Activated CD4-positive, alpha-beta T cell treated with anti-CD3 and anti-CD28 coated beads for 24 hours (primary cell): Measurements from ENCODE around the gene JAM2.
A peak's percentile ranks its signal among the peaks of the same experiment; 100 is the strongest.

Source experiments
- DNase-seq, 2 donors: peaks; one replicate each; pipeline ENCODE4 v3.0.0-alpha.2; 2020; ENCODE audit warnings: low read depth in 2 of 2

Gene JAM2

DNA sequence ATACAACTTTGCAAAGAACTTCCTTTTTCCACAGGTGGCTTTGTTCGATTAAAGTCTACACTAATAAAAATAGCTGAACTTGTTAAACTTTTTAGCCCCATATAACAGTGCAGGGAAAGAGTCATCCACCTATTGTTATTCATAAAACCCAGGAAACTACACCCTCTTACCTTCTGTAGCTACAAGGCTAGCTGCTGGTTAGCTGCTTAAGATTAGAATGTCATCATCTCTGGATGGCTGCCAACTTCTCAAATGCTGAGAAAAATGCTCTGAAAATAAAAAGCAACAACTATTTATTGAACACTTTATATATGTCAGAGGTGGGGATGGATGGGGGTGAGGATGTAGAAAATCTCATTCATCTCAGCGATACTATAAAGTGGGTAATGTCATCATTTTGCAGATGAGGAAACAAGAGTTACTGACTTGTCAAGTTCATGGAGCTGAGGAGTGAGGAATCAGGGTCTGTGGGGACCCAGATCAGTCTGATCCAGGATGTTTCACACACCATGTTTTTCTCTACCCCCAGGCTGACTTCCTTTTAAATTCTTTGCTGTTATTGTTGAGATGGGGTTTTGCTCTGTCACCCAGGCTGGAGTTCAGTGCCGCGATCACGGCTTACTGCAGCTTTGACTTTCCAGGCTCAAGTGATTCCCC lies 78.6 kb downstream of the JAM2 start:
- DNase-seq = no peak

DNA sequence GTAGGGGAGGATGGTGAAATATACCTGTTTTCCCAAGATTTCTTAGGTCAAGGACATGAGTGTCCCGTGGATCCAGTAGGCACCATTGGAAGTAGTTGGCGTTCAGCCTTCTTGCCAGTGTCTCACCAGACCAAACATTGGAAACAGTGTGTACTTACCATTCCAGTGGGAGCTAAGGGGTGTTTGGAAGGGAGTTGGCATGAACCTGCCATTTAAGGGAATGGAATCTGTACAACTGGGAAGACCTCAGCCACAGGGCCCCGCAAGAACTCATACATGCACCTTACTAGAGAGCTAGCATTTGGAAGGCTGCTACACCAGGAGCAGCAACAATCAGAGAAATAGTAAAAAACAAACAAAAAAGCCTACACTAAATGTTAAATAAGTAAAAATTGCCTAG lies 82.9 kb downstream of the JAM2 start:
- no peak for DNase-seq

DNA sequence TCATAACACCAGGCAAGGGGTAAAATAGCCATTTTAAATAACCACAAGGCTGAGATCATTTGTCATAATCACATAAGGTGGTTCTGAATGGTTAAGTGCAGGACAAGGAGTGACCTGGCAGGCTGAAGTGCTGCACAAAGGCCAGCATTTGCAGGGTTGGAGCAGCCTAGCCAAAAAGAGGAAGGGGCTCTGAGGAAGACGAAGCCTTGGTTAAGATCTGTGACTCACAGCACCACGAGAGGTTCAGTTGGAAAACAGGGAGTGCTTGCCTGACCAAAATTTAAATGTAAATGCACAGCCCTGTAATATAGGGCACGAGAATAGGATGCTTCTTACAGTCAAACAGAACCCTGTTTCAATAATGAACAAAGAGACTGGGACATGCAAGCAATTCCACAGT lies 83.6 kb downstream of the JAM2 start:
- DNase-seq = no peak

DNA sequence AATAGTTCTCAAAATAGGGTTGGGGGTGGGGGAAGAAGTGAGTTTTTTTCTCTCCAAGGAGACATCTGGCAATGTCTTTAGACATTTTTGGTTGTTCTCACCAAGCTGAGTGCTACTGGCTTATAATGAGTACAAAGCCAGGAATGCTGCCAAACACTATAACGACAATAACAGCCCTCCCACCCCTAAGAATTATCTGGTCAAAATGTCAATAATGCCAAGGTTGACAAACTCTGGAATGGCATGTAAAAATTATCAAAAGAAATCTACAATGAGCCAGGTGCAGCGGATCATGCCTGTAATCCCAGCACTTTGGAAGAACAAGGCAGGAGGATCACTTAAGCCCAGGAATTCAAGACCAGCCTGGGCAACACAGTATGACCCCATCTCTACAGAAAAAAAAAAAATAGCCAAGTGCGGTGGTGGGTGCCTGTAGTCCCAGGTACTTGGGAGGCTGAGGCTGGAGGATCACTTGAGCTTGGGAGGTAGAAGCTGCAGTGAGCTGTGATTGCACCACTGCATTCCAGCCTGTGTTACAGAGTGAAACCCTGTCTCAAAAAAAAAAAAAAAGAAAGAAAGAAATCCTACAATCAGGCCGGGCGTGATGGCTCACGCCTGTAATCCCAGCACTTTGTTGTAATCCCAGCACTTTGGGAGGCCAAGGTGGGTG lies 93.2 kb downstream of the JAM2 start:
- DNase-seq = no peak

DNA sequence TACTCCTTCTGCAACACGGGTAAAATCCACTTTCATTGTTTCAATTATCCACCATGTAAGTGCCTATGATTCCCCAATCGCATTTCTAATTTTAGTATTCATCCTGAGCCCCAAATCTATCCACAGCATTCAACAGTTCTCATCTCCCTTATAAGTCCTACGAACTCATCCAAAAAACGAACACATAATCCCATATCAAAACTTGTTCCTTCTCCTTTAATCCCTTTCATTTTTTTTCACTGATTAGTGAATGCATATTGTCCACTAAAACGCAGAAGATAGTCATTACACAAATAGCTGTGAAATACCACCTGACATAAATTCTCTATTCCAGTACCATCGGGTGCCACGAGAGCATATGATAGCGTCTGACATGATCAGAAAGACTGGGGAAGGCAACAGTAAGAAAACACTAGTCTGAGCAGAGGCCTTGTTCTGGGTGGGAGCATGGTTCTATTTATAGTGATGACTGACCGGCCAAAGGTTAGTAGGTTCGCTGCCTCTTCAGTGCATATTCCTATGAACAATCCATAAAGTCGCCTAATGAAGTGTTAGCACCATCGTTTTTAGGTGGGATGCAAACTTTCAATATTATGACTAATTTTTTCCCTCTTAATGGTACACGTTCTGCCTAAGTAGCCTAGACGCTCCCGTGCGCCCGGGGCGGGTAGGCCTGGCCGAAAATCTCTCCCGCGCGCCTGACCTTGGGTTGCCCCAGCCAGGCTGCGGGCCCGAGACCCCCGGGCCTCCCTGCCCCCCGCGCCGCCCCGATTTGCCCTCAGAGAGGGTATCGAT lies 95.0 kb downstream of the JAM2 start:
- peak; percentile 20 to 23 for DNase-seq

DNA sequence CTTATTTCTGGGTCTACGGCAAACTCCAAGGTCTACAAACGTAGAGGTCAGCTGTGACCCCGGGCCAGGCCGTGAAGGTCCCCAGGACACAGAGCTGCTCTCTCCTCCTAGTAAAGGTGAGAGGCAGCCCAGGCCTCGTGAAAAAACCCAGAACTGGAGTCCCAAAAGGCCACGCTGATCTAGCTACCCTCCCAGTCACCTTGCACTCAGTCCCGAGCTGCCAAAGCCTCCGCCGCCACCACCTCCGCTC lies 95.5 kb downstream of the JAM2 start:
- no peak for DNase-seq

DNA sequence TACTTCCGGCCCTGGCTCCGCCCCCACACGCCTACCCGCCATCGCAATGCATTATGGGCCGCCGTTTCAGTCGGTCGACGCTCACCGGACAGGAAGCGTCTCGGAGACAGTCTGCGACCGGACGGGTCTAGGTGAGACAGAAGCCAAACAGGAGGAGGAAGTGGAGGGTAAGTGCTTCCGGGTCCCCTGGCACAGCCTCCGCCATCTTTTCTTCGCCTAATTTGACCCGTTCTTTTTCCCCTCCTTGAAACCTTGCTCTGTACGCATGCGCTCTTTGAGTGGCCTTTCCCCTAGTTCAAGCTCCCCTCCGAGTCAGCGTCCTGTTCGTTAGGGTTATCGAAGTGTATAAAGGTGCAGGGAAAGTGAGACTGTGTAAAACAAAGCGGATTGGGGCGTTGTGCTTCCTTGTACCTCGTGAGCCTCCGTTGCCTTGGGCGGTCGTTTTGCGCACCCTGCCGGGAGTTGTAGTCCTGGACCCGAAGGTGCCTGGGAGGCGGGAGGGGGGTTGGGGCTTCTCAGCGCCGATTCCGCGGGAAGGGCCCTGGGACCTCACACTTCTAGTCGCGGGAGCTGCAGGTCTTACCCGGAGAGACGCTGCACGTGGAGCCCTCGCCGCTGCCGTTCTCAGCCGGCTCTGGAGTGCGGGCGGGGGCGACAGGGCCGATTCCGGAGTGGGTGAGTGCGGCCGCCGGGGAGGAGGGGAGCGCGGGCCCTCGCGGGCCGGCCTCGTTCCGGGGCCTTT lies 96.0 kb downstream of the JAM2 start, which contains the start of the genes ATP5PF and GABPA:
Gene ATP5PF, minus strand, starts transcription at position 1 of the 742 bp plus-strand sequence. CDS start 5,110 bp downstream, outside the sequence.
Gene GABPA, plus strand, starts transcription at position 69 of the 742 bp plus-strand sequence. CDS start 6,627 bp downstream, outside the sequence.
- peak; percentile 95 to 98 for DNase-seq

DNA sequence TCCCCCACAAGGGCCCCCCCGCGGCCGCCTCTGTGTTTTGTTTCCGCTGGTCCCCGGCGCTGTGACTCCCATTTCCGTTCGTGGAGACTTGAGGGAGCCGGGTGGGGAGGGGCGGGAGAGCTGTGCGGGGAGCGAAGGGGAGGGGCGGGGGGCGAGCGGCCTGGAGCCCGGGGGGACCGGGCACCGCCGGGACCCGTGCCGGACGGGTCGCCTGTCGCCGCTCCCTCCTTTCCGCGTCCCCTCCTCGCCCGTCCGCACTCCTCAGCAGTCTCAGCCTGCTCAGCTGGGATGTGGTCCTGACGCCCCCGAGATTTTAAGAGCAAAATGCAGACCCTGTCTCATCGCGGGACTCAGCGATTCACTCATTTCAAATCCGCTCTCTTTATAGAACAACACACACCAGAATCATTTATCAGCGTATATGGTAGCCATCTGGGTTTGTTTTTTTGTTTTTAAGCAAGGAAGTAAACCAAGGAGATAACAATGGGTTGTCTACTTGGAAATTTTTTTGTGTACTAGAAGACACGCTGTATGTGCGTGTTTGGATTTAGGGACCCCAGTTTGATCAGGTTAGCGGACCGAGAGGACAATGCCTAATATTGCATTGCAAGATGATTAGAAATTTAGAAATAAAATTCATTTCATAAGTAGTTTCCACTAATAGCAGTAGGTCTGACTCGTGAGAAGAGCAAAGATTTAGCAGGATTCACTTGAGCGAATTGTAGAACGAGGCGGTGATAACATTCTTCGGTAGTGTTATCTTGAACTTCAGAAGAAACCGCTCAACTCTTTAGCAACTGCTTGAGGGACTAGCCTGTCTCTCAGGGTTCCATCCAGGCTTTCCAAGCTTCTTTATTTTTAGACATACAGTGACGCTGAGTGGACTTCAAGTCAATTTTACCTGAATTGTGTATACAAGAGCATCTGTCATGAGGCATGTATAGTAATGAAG lies 96.9 kb downstream of the JAM2 start:
- peak; percentile 67 to 73 for DNase-seq

DNA sequence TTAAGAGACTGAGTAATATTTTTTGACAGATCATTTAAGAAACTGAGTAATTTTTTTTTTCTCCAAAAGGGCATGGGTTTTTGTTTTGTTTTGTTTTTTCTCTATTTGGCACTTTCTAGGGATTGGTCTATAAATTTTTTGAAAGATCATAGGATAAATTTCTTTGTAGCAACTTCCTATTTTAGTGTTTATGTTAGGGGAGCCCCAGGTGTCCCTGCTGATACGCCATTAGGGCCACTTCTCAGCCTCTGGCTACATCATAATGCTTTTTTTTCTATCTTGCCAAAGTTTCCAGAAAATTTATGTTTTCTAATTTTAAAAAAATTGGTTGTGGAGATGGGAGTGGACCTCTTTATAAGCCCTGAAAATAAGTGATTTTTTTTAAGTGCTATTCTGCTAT lies 98.4 kb downstream of the JAM2 start:
- DNase-seq = no peak

DNA sequence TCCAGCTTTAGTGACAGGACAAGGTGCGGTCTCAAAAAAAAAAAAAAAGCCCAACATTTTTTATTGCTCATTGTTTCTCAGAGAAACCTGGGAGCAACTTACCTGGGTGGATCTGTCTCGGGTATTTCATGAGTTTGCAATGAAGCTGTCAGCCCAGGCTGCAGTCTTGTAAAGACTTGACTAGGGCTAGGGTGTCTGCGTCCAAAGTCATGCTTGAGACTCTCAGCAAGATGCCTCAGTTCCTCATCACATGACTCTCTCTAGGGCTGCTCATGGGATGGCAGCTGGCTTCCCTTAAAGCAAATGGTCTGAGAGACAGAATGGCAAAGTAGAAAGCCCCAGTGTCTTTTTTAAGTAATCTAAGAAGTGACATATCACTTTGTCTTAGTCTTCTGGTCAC lies 103.8 kb downstream of the JAM2 start:
- DNase-seq = no peak

DNA sequence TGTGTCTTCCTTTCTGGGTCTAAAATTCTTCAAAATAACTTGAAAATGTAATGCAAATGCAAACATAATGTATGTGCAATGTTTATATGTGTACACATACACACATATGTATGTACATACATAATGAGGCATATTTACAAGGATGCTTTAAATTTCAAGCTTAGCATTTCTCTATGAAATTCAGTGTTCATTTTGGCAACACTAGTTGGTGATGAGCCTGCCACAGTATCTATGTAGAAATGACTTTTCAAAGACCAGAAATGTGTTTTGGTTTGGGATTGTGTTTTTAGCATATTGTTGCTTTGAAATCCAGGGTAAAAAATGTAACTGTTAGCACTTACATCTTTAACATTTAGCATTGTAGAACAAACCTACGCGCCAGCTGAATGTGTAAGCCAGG lies 105.8 kb downstream of the JAM2 start:
- DNase-seq = no peak

DNA sequence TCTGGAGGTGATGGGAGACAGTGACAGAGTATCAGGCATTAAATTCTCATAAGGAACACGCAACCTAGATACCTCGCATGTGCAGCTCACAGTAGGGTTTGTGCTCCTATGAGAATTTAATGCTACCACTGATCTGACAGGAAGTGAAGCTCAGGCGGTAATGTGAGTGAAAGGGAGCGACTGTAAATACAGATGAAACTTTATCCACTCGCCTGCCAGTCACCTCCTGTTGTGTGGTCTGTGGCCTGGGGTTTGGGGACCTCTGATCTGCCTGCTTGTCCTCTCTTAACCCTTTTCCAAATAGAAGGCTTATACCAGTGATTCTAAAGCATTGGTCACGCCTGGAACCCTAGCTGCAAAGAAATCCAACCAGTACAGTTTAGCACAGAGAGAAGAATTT lies 111.0 kb downstream of the JAM2 start:
- no peak for DNase-seq

DNA sequence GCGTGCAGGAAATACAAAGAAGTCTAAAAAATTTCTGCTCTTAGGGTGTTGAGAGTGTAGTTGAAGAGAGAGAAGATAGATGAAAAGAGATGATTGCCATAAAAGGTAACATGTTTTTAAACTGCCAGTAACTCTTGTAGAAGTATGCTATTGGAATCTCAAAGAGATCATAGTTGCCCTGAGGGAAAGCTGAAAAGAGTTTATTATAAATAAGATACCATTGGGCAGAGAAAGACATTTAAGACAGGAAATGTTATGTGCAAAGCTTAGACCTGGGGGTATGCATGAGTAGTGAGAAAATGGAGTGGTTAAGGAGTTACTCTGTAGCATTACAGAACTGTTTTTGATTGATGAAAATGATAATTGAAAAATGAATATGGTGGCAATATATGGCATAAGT lies 113.4 kb downstream of the JAM2 start:
- DNase-seq = no peak

DNA sequence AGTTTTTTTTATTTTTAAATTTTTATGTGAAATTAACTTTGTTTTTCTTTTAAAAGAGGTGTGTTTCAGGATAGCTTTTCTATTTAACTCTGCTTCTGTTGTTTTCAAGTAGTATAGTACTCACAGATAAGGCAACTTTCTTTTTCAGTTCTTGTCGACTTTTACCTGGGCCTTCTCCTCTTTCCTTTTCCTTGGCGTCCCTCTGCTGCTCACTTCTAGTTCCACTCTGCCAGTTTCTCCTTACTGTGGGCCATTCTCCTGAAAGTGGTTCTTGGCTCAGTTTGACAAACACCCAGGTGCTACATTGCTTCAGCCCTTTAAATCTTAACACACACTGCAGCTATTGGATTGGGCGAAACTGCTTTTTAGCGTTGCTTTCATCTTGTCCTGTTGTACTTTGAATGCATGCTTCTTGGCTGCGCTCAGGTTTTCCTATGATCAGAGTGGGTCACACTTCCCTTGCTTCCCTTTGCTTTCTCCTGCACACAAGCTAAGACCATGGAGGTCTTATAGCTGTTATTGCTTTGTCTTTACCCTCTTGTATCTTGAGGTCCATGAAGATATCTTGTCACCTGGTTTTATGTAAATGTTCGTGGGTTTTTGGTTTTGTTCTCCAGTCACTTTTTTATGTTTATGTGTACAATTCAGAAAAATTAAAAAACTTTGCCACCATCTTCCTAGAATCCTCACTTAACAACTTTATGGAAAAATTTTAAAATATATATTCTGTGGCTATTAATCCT lies 117.3 kb downstream of the JAM2 start:
- DNase-seq = no peak

DNA sequence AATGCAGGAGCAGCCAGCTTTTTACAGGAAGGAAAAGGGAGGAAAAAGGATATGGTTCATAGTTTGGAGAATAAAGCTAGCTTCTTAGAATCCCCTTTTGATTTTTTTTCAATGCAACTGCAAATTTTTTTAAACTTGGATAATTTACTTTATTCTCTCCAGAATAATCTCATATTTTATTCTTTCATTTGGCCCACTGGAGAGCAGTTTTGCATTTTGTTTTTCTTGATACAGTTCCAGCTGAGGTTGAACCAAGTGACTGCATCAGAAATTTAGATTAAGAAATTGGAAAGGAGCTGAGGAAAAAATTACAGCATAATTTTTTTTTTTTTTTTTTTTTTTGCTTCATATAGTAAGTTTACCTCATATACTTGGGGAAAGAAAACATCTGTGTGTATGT lies 118.5 kb downstream of the JAM2 start:
- DNase-seq = no peak

DNA sequence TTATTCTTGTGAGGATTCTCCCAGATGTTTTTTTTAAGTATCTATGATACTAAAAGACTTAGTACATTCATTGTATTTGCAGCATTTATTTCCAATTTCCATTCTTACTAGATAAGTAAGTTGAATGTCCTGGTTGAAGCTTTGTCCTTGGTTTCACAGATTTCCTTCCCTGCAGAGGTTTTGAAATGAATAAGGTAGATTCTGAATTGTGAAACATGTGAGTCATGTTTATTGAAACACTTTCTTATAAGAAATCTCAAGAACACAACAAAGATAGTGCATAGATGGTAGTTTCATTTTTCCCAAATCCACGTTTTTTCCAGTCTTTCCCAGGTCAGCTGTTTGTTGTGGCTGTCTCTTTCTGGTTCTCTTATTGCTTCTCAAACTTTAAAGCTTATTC lies 120.5 kb downstream of the JAM2 start:
- DNase-seq = no peak

DNA sequence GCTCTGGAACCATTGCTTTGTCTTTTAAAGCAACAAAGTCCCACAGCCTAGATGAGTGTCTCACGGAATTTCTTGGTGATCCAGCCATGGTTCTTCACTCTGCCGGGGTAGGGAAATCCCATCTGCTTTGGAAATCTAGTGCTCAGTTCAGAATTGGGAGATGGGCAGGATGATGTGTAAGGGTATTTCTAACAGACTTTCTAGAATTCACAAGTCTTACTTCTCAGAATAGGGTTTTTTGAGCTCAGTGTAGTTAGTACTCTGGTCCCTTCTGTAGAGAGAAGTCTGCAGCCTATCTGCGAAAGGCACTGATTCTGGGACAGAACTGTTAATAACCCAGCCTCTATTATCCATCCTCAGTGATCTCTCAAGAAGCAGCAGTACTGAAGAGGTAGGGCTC lies 121.0 kb downstream of the JAM2 start:
- DNase-seq = no peak

DNA sequence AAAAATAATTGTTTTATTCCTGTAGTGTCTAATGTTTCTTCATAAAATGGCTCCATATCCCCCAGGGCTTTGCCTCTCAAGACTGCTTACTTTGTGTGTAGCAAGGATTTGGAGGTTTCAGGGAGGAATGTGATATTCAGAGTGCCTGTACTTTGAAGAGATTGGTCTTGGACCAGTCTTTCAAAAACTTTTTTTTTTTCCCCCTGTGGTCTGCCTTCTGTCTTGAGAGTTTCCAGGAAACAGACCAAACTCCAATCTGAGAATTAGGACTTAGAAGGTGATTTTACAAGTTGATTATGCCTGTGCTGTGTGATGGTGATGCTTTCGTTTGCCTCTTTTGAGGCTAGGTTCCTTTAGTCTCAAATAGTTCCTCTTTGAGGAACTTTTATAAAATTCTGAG lies 121.6 kb downstream of the JAM2 start:
- no peak for DNase-seq

DNA sequence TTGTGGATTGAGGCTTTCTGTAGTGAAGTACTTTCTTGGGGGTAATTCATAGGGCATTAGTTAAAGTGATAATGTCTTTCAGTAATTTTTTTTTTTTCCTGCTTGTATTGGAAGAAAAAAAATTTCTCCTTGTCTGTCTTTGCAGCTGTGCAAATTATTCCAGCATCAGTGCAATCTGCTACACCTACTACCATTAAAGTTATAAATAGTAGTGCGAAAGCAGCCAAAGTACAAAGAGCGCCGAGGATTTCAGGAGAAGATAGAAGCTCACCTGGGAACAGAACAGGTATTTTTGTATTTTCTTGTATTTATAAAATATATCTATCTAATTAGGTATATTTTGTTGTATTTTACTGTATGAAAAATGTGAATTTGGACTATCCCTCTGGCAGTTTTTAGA lies 125.0 kb downstream of the JAM2 start:
- no peak for DNase-seq
